ENCODE data around the gene CTNNA2.

Gene CTNNA2

GRCh38 chr2:79750321-79750720 is 237.5 kb downstream of the CTNNA2 start:
- H2AFZ ChIP-seq (ENCODE audit: low read depth, low read length) = no peak overlapping the region
- no peaks in the 10 kb centered on the region for H3K27me3 ChIP-seq (ENCODE audit: low read depth, low read length)
- no peak overlapping the region for H3K4me2 ChIP-seq (ENCODE audit: low read length)

DNA sequence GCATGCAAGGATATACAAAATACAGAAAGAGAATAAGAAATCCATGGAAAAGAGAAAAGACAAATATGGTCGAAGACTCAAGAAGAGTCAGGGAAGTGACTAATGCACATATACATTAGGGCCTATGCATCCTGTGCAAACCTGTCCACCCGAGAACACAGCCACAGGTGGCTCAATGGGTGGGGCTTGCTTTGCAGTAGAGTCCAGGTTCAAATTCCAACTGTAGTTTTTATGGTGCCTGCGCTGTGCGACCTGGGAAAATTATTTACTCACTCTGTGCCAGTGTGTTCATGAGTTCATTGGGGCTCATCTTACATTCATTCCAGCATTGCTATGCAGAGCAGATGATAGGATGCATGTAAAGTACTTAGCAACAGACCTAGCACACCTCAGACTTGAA is 244.7 kb downstream of the CTNNA2 start:
- H3K27me3 ChIP-seq (ENCODE audit: low read depth, low read length) = no peaks in the 10 kb centered on the region
- no peaks in the 10 kb centered on the region for H3K4me1 ChIP-seq (ENCODE audit: low read length)
- H3K4me3 ChIP-seq (ENCODE audit: low read length) = no peak overlapping the region
- H3K79me2 ChIP-seq (ENCODE audit: low read length) = no peaks in the 10 kb centered on the region
- H3K9ac ChIP-seq (ENCODE audit: low read length) = no peak overlapping the region
- H3K4me2 ChIP-seq (ENCODE audit: low read length) = no peak overlapping the region
- H3K9me3 ChIP-seq (ENCODE audit: insufficient read depth, low read length) = no peaks in the 10 kb centered on the region
- H3K27ac ChIP-seq (ENCODE audit: low read length) = no peak overlapping the region
- TF ChIP-seq EZH2phosphoT487 (IDR thresholded peaks at IDR 0.05; ENCODE audit: low read depth) = no peak
- no peak for TF ChIP-seq CTCF (IDR thresholded peaks at IDR 0.05; ENCODE audit: low read depth, low read length)
- H4K20me1 ChIP-seq (ENCODE audit: insufficient read depth, low read length) = no peaks in the 10 kb centered on the region
- H3K36me3 ChIP-seq (replicated peaks; ENCODE audit: low read depth, low read length) = no peaks in the 10 kb centered on the region
- H2AFZ ChIP-seq (ENCODE audit: low read depth, low read length) = no peak overlapping the region

More at GRCh38 chr2:79750321-79750720, 237.5 kb downstream of the CTNNA2 start:
- no peaks in the 10 kb centered on the region for H3K4me1 ChIP-seq (ENCODE audit: low read length)
- H3K36me3 ChIP-seq (replicated peaks; ENCODE audit: low read depth, low read length) = no peaks in the 10 kb centered on the region
- no peaks in the 10 kb centered on the region for H4K20me1 ChIP-seq (ENCODE audit: insufficient read depth, low read length)
- H3K9me3 ChIP-seq (ENCODE audit: insufficient read depth, low read length) = no peaks in the 10 kb centered on the region
- H3K27ac ChIP-seq (ENCODE audit: low read length) = no peak overlapping the region
- TF ChIP-seq CTCF (IDR thresholded peaks at IDR 0.05; ENCODE audit: low read depth, low read length) (no peak), EZH2phosphoT487 (IDR thresholded peaks at IDR 0.05; ENCODE audit: low read depth) (no peak)
- H3K4me3 ChIP-seq (ENCODE audit: low read length) = no peak overlapping the region
- no peaks in the 10 kb centered on the region for H3K79me2 ChIP-seq (ENCODE audit: low read length)
- H3K9ac ChIP-seq (ENCODE audit: low read length) = no peak overlapping the region

GRCh38 chr2:79758042-79758441 is 245.2 kb downstream of the CTNNA2 start:
- no peak overlapping the region for H3K9ac ChIP-seq (ENCODE audit: low read length)
- no peak overlapping the region for H2AFZ ChIP-seq (ENCODE audit: low read depth, low read length)
- H3K4me2 ChIP-seq (ENCODE audit: low read length) = no peak overlapping the region
- H3K36me3 ChIP-seq (replicated peaks; ENCODE audit: low read depth, low read length) = no peaks in the 10 kb centered on the region
- no peak overlapping the region for H3K27ac ChIP-seq (ENCODE audit: low read length)
- H3K4me3 ChIP-seq (ENCODE audit: low read length) = no peak overlapping the region
- no peaks in the 10 kb centered on the region for H3K27me3 ChIP-seq (ENCODE audit: low read depth, low read length)
- no peaks in the 10 kb centered on the region for H3K79me2 ChIP-seq (ENCODE audit: low read length)
- no peaks in the 10 kb centered on the region for H3K9me3 ChIP-seq (ENCODE audit: insufficient read depth, low read length)
- H4K20me1 ChIP-seq (ENCODE audit: insufficient read depth, low read length) = no peaks in the 10 kb centered on the region
- TF ChIP-seq CTCF (IDR thresholded peaks at IDR 0.05; ENCODE audit: low read depth, low read length) (no peak), EZH2phosphoT487 (IDR thresholded peaks at IDR 0.05; ENCODE audit: low read depth) (no peak)
- H3K4me1 ChIP-seq (ENCODE audit: low read length) = no peaks in the 10 kb centered on the region

DNA sequence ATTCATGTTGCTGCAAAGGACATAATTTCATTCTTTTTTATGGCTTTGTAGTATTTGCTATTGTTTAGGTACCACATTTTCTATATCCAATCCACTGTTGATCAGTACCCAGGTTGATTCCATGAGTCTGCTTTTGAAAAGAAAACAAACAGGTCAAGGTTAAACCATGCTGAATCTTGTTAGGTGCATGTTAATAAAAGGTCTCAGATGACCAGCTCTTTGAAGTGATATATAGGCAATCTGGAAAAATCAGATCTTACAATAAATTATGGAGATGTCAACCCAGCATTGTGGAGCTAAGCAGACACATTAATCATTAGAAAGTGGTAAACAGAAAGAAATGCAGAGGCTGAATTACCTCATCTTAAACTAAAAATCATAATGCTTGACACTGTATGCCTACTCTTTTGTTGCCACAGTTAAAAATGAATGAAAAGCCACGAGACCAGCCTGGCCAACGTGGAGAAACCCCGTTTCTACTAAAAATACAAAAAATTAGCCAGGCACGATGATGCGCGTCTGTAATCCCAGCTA is 246.0 kb downstream of the CTNNA2 start:
- H3K4me2 ChIP-seq (ENCODE audit: low read length) = no peak overlapping the region
- no peak overlapping the region for H3K9ac ChIP-seq (ENCODE audit: low read length)
- no peaks in the 10 kb centered on the region for H4K20me1 ChIP-seq (ENCODE audit: insufficient read depth, low read length)
- no peaks in the 10 kb centered on the region for H3K79me2 ChIP-seq (ENCODE audit: low read length)
- no peak overlapping the region for H3K27ac ChIP-seq (ENCODE audit: low read length)
- H3K27me3 ChIP-seq (ENCODE audit: low read depth, low read length) = no peaks in the 10 kb centered on the region
- no peak overlapping the region for H3K4me3 ChIP-seq (ENCODE audit: low read length)
- H2AFZ ChIP-seq (ENCODE audit: low read depth, low read length) = no peak overlapping the region
- no peaks in the 10 kb centered on the region for H3K4me1 ChIP-seq (ENCODE audit: low read length)
- no peaks in the 10 kb centered on the region for H3K9me3 ChIP-seq (ENCODE audit: insufficient read depth, low read length)
- H3K36me3 ChIP-seq (replicated peaks; ENCODE audit: low read depth, low read length) = no peaks in the 10 kb centered on the region
- TF ChIP-seq EZH2phosphoT487 (IDR thresholded peaks at IDR 0.05; ENCODE audit: low read depth) (no peak), CTCF (IDR thresholded peaks at IDR 0.05; ENCODE audit: low read depth, low read length) (no peak)

Data from OCI-LY3 (cell line).